Measurements from ENCODE around the gene NRP1.

DNA sequence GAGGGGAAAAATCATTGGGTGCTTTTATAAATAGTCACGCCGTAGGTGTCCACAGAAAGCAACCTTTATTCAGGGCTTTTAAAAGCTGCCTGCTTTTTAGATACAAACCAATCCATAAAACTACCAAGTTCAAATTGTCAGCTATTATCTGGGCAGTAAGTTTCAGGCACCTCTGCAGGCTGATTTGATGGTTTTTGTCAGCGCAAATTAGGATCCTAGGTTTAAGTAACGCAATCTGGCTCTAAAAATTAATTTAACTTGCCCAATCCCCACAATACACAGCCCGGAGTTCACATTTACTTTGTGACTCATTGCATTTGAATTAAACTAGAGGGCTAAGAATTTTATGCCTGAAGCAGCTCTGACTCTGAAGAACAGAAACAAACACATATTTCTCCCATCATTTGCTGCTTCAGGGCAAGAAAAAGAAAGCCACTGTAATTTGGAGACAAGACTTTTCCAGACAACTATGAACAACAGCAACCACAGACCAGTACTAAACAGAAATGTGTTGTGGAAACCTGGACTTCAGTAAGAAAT, 43.3 kb downstream of the NRP1 start:
- TF ChIP-seq, protein P1, sequence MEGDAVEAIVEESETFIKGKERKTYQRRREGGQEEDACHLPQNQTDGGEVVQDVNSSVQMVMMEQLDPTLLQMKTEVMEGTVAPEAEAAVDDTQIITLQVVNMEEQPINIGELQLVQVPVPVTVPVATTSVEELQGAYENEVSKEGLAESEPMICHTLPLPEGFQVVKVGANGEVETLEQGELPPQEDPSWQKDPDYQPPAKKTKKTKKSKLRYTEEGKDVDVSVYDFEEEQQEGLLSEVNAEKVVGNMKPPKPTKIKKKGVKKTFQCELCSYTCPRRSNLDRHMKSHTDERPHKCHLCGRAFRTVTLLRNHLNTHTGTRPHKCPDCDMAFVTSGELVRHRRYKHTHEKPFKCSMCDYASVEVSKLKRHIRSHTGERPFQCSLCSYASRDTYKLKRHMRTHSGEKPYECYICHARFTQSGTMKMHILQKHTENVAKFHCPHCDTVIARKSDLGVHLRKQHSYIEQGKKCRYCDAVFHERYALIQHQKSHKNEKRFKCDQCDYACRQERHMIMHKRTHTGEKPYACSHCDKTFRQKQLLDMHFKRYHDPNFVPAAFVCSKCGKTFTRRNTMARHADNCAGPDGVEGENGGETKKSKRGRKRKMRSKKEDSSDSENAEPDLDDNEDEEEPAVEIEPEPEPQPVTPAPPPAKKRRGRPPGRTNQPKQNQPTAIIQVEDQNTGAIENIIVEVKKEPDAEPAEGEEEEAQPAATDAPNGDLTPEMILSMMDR (IDR thresholded peaks at IDR 0.05 in 8 of 11, conservative IDR thresholded peaks at IDR 0.05 in 3 of 11) = no peak
- no peak for TF ChIP-seq POLR2A (IDR thresholded peaks at IDR 0.05)

Measured in spleen (tissue), 7 donors.